ENCODE measurements around the gene KRT83. TPM values are rescaled to one million over a fixed set of nuclear protein-coding genes. Genes with fewer than 3 reads are reported as not detected.
"Not testable (repeated sequence)": the region's sequence is repeated elsewhere in the genome, so short reads cannot be mapped to it uniquely, and the experiment has no call there.

Gene KRT83
- total RNA-seq, 6 donors from 2014 or later, result not detected

GRCh38 chr12:52305921-52306705, 15.1 kb downstream of the KRT83 start:
- Histone ChIP-seq H3K9me3 (no peaks in the 10 kb centered on the region), H3K36me3 (no peaks in the 10 kb centered on the region), H3K27ac (no peak overlapping the region), H3K4me3 (no peak overlapping the region), H3K27me3 (peaks cover 0 to 7% (median 6%) of the 10 kb centered on the region in 4 donors), H3K4me1 (peaks cover 0 to 14% (median 5%) of the 10 kb centered on the region in 4 donors)
- 69 to 75% methylated on average over 5 to 11 of the region's 11 CpGs for WGBS, 2 donors
- TF ChIP-seq POLR2AphosphoS5 (IDR thresholded peaks at IDR 0.05) (no peak), CTCF (IDR thresholded peaks at IDR 0.05) (peak in 4 of 6 experiments; percentile 14 to 34 (median 30))
- DNase-seq (peak in 1 of 2 donors; percentile 50), ATAC-seq (ENCODE audit: low FRiP score in 2 of 2) (no peak)

- not testable (repeated sequence) for H3K27ac ChIP-seq; H3K27me3 ChIP-seq; H3K36me3 ChIP-seq; H3K9me3 ChIP-seq; ATAC-seq (ENCODE audit: low FRiP score in 2 of 2); H3K4me3 ChIP-seq
- 71 to 78% methylated on average over 15 of the region's 15 CpGs for WGBS, 2 donors
- peak in 1 of 2 donors; percentile 24 for DNase-seq
- peaks cover 0 to 14% (median 5%) of the 10 kb centered on the region in 4 donors for H3K4me1 ChIP-seq
Measured at GRCh38 chr12:52304941-52305411, 16.2 kb downstream of the KRT83 start.

GRCh38 chr12:52302242-52302914, 18.8 kb downstream of the KRT83 start:
- not testable (repeated sequence) for H3K9me3 ChIP-seq; H3K27ac ChIP-seq; DNase-seq; ATAC-seq (ENCODE audit: low FRiP score in 2 of 2); H3K4me1 ChIP-seq; H3K27me3 ChIP-seq; H3K4me3 ChIP-seq; H3K36me3 ChIP-seq
- WGBS, 2 donors, result no CpG with 5 or more reads among the region's 5 CpGs

GRCh38 chr12:52301721-52302120, 19.5 kb downstream of the KRT83 start:
- not testable (repeated sequence) for H3K9me3 ChIP-seq; H3K4me1 ChIP-seq; H3K27me3 ChIP-seq; H3K27ac ChIP-seq; H3K36me3 ChIP-seq; ATAC-seq (ENCODE audit: low FRiP score in 2 of 2); H3K4me3 ChIP-seq
- peak in 1 of 2 donors; percentile 47 for DNase-seq
- WGBS, 2 donors, result 75 to 85% methylated on average over 6 to 20 of the region's 31 CpGs

GRCh38 chr12:52300796-52301691, 20.2 kb downstream of the KRT83 start:
- no peak for DNase-seq
- ATAC-seq (ENCODE audit: low FRiP score in 2 of 2), result no peak

More at GRCh38 chr12:52300796-52301691, 20.2 kb downstream of the KRT83 start:
- H3K27ac ChIP-seq, result no peak overlapping the region
- H3K4me1 ChIP-seq, result no peaks in the 10 kb centered on the region
- WGBS, 2 donors, result 57 to 65% methylated on average over 14 of the region's 14 CpGs
- TF ChIP-seq POLR2AphosphoS5 (IDR thresholded peaks at IDR 0.05) (no peak), POLR2A (IDR thresholded peaks at IDR 0.05) (no peak), CTCF (IDR thresholded peaks at IDR 0.05) (no peak), EP300 (IDR thresholded peaks at IDR 0.05) (no peak)
- H3K9me3 ChIP-seq, result no peaks in the 10 kb centered on the region
- no peak overlapping the region for H3K4me3 ChIP-seq
- H3K27me3 ChIP-seq, result no peaks in the 10 kb centered on the region
- no peaks in the 10 kb centered on the region for H3K36me3 ChIP-seq
